Prostate gland (tissue), 2 donors: ENCODE results near the gene P2RY6. TPM values are rescaled to one million over a fixed set of nuclear protein-coding genes. Genes with fewer than 3 reads are reported as not detected.
A peak's percentile ranks its signal among the peaks of the same experiment; 100 is the strongest.

ENCODE experiments used
- DNase-seq: peaks from one replicate; pipeline ENCODE4 v3.0.0-alpha.2; 2019; ENCODE audit warnings: low spot score
- H3K27ac ChIP-seq, 2 donors: fragments of 200-600 bp; sonication (generic); 2 replicates each; pipeline ENCODE4 v1.5.1; 2017 to 2019
- H3K27me3 ChIP-seq: fragments of 200-600 bp; sonication (generic); replicated peaks from 2 replicates; pipeline ENCODE4 v1.5.1; 2019; ENCODE audit not compliant: insufficient read depth
- H3K36me3 ChIP-seq, 2 donors: fragments of 200-600 bp; sonication (generic); 1 replicate in 1 of 2; 2 replicates in 1 of 2; pipeline versions ENCODE4 v1.5.1 to v1.8.1; 2017 to 2019
- H3K4me1 ChIP-seq: fragments of 200-600 bp; sonication (generic); replicated peaks from 2 replicates; pipeline ENCODE4 v1.5.1; 2019
- H3K4me3 ChIP-seq, 2 donors: fragments of 200-600 bp; sonication (generic); 2 replicates each; pipeline ENCODE4 v1.5.1; 2017 to 2019
- H3K9me3 ChIP-seq: fragments of 200-600 bp; sonication (generic); 2 replicates; pipeline ENCODE4 v1.5.1; 2017
- CTCF ChIP-seq, 4 experiments: fragments of 200-600 bp in 2 of 4; fragments of 450-650 bp in 2 of 4; sonication (generic) in 2 of 4; IDR thresholded peaks; 1 replicate in 3 of 4; 2 replicates in 1 of 4; pipeline ENCODE4 v1.5.1; 2016 to 2019; ENCODE audit warnings: antibody characterized with exemption in 4 of 4, mild to moderate bottlenecking in 2 of 4, moderate library complexity in 2 of 4
- POLR2A ChIP-seq: fragments of 450-650 bp; IDR thresholded peaks from one replicate; pipeline ENCODE4 v1.6.1; 2016; ENCODE audit warnings: antibody characterized with exemption, mild to moderate bottlenecking
- POLR2AphosphoS5 ChIP-seq: sonication (generic); formaldehyde crosslinking; IDR thresholded peaks from one replicate; pipeline ENCODE4 v1.6.1; 2017; ENCODE audit warnings: antibody characterized with exemption
- WGBS: methylation state at CpG from one replicate; pipeline ENCODE4 v1.1.5; 2018; 5-methylcytosine and 5-hydroxymethylcytosine counted together
- intact Hi-C: fragments of 100-400 bp; cut with DNase I; formaldehyde crosslinking; loops from one replicate; pipeline ENCODE4 v1.14.2; 2022
- total RNA-seq, 2 donors: library from RNA; depleted of rRNA; stranded (reverse); fragments of >200 nt; gene quantifications; one replicate each; pipeline ENCODE4 v1.1.0, GENCODE V29; 2016

P2RY6 gene
- total RNA-seq, 2 donors from 2014 or later, result 0.64 to 3.5 TPM

- WGBS, result 85% methylated on average over 4 of the region's 4 CpGs
- no peaks in the 10 kb centered on the region for H3K9me3 ChIP-seq
- no peak for DNase-seq
- intact Hi-C loops, result loop anchor here (5.0 kb wide), 2 partner anchors 54 to 409 kb away; no protein-coding TSS in a partner anchor
- H3K4me3 ChIP-seq, result no peak overlapping the region
- no peaks in the 10 kb centered on the region for H3K27me3 ChIP-seq
- TF ChIP-seq CTCF (IDR thresholded peaks at IDR 0.05), result no peak
- TF ChIP-seq POLR2AphosphoS5, result no peak
- no peak for TF ChIP-seq POLR2A
- no peaks in the 10 kb centered on the region for H3K4me1 ChIP-seq
- H3K36me3 ChIP-seq, result no peaks in the 10 kb centered on the region
- no peak overlapping the region for H3K27ac ChIP-seq
Observed at GRCh38 chr11:73241300-73241699, 30.8 kb upstream of the P2RY6 start.

GRCh38 chr11:73242251-73243092 is 29.7 kb upstream of the P2RY6 start:
- Histone ChIP-seq H3K4me1 (no peaks in the 10 kb centered on the region), H3K27ac (no peak overlapping the region), H3K9me3 (no peaks in the 10 kb centered on the region), H3K27me3 (no peaks in the 10 kb centered on the region), H3K4me3 (no peak overlapping the region), H3K36me3 (no peaks in the 10 kb centered on the region)
- intact Hi-C loops, result loop anchor here (5.0 kb wide), 2 partner anchors 55 to 410 kb away; no protein-coding TSS in a partner anchor
- 14% methylated on average over 12 of the region's 12 CpGs for WGBS
- DNase-seq, result peak; percentile 68
- TF ChIP-seq POLR2A, result no peak
- peak; percentile 27 for TF ChIP-seq POLR2AphosphoS5
- peak; percentile 81 to 94 (median 90) for TF ChIP-seq CTCF (IDR thresholded peaks at IDR 0.05)

GRCh38 chr11:73243093-73243485 is 29.0 kb upstream of the P2RY6 start:
- Histone ChIP-seq H3K27ac (no peak overlapping the region), H3K4me1 (no peaks in the 10 kb centered on the region), H3K36me3 (no peaks in the 10 kb centered on the region), H3K27me3 (no peaks in the 10 kb centered on the region), H3K4me3 (no peak overlapping the region), H3K9me3 (no peaks in the 10 kb centered on the region)
- intact Hi-C loops, result loop anchor here (5.0 kb wide), 2 partner anchors 56 to 411 kb away; no protein-coding TSS in a partner anchor
- TF ChIP-seq POLR2AphosphoS5 (no peak), POLR2A (no peak), CTCF (IDR thresholded peaks at IDR 0.05) (no peak)
- 69% methylated on average over 8 of the region's 8 CpGs for WGBS
- DNase-seq, result no peak

GRCh38 chr11:73244589-73245240 is 27.4 kb upstream of the P2RY6 start:
- TF ChIP-seq CTCF (IDR thresholded peaks at IDR 0.05), result no peak
- no peak for TF ChIP-seq POLR2A
- TF ChIP-seq POLR2AphosphoS5, result no peak
- H3K27ac ChIP-seq, result no peak overlapping the region
- H3K4me1 ChIP-seq, result no peaks in the 10 kb centered on the region
- no peak for DNase-seq
- intact Hi-C loops, result loop anchor here (5.0 kb wide), 2 partner anchors 57 to 412 kb away; no protein-coding TSS in a partner anchor
- H3K9me3 ChIP-seq, result no peaks in the 10 kb centered on the region
- 73% methylated on average over 4 of the region's 4 CpGs for WGBS
- no peak overlapping the region for H3K4me3 ChIP-seq
- H3K36me3 ChIP-seq, result no peaks in the 10 kb centered on the region
- H3K27me3 ChIP-seq, result no peaks in the 10 kb centered on the region
